HepG2 (cell line): ENCODE results near the gene SYNGR2. TPM values are rescaled to one million over a fixed set of nuclear protein-coding genes. Genes with fewer than 3 reads are reported as not detected.

Experiments used
- ARID2 ChIP-seq: sonication (generic); formaldehyde crosslinking; IDR thresholded peaks from 2 replicates; pipeline ENCODE4 v1.8.1; 2022; ENCODE audit warnings: mild to moderate bottlenecking, missing genetic modification reagents, borderline replicate concordance
- DZIP1 ChIP-seq: sonication (generic); formaldehyde crosslinking; IDR thresholded peaks from 2 replicates; pipeline ENCODE4 v1.5.0; 2020; ENCODE audit warnings: mild to moderate bottlenecking, missing genetic modification reagents
- ELF1 ChIP-seq: sonication (generic); formaldehyde crosslinking; IDR thresholded peaks from 2 replicates; pipeline ENCODE4 v1.4.0; 2020; ENCODE audit warnings: missing genetic modification reagents
- FUBP1 ChIP-seq: sonication (generic); formaldehyde crosslinking; IDR thresholded peaks from 2 replicates; pipeline ENCODE4 v1.5.1; 2020; ENCODE audit warnings: missing genetic modification reagents, mild to moderate bottlenecking, borderline replicate concordance
- HMGXB4 ChIP-seq, 2 experiments: sonication (generic) in 1 of 2; formaldehyde crosslinking in 1 of 2; IDR thresholded peaks; 2 replicates each; pipeline versions ENCODE4 v1.4.0 to v1.6.1; 2018 to 2020; ENCODE audit warnings: missing genetic modification reagents in 2 of 2, borderline replicate concordance in 1 of 2, low read depth in 1 of 2, mild to moderate bottlenecking in 1 of 2, missing biosample characterization in 1 of 2
- KDM6A ChIP-seq: IDR thresholded peaks from 2 replicates; pipeline ENCODE4 v1.6.1; 2016; ENCODE audit warnings: low read depth
- MYPOP ChIP-seq: sonication (generic); formaldehyde crosslinking; IDR thresholded peaks from 2 replicates; pipeline ENCODE4 v1.8.1; 2023; ENCODE audit warnings: mild to moderate bottlenecking, moderate library complexity, missing genetic modification reagents
- ZNF18 ChIP-seq: sonication (generic); formaldehyde crosslinking; IDR thresholded peaks from 2 replicates; pipeline ENCODE4 v1.8.0; 2022; ENCODE audit warnings: mild to moderate bottlenecking, missing genetic modification reagents; ENCODE audit not compliant: insufficient replicate concordance
- ZNF225 ChIP-seq: sonication (generic); formaldehyde crosslinking; IDR thresholded peaks from 2 replicates; pipeline ENCODE4 v1.4.0; 2020; ENCODE audit warnings: mild to moderate bottlenecking, missing genetic modification reagents
- ZNF740 ChIP-seq: sonication (generic); formaldehyde crosslinking; IDR thresholded peaks from 2 replicates; pipeline ENCODE4 v1.4.0; 2020; ENCODE audit warnings: missing genetic modification reagents
- polyA plus RNA-seq, 8 experiments: library from polyadenylated mRNA; depleted of rRNA in 3 of 8; stranded (reverse) in 7 of 8; unstranded in 1 of 8; fragments of >200 nt; fragmentation: Illumina TruSeq in 4 of 8; extraction: Trizol in 4 of 8; gene quantifications; 2 replicates each; pipeline versions ENCODE4 v1.2.1 to v1.2.3, GENCODE V29; 2011 to 2016; ENCODE audit warnings: low read depth in 4 of 8, missing spikeins in 1 of 8, mixed read lengths in 1 of 8; ENCODE audit not compliant: insufficient read depth in 1 of 8
- total RNA-seq, 5 experiments: library from RNA; depleted of rRNA; stranded (reverse); fragments of >200 nt; fragmentation: Illumina TruSeq; extraction: Trizol; gene quantifications; 2 replicates each; pipeline ENCODE4 v1.2.3, GENCODE V29; 2016; ENCODE audit warnings: low read depth in 1 of 5

Gene SYNGR2
- total and polyA plus RNA-seq, 2 of the 13 experiments (the other 11 are each of a cell fraction or from before 2014, with no cell fraction given) = 46.7 to 170 TPM

GRCh38 chr17:78144736-78145641, 23.4 kb upstream of the SYNGR2 start (continued):
- no peak for TF ChIP-seq FUBP1 (CRISPR knock-in tag)
- TF ChIP-seq MYPOP (CRISPR knock-in tag) = peak; percentile 65; the same call in 1 of the 2 replicates
- no peak; the same call in 1 of the 2 replicates for TF ChIP-seq ZNF225 (CRISPR knock-in tag)
- 0 out of 4 replicates have a peak, but pooled peaks of 1 of the 2 experiments have one; percentile 24 for TF ChIP-seq HMGXB4 (CRISPR knock-in tag; IDR thresholded peaks at IDR 0.05; ENCODE audit: borderline replicate concordance in 1 of 2, low read depth in 1 of 2)
- TF ChIP-seq ARID2 = peak; percentile 69; the same call in 1 of the 2 replicates
- TF ChIP-seq DZIP1 = 0 out of 2 replicates have a peak, but pooled peaks have one; percentile 11
- peak; percentile 20 for TF ChIP-seq ZNF18
- TF ChIP-seq ZNF740 (CRISPR knock-in tag) = peak; percentile 86
- TF ChIP-seq KDM6A (CRISPR knock-in tag) = peak; percentile 82
- TF ChIP-seq ELF1 (CRISPR knock-in tag) = 0 out of 2 replicates have a peak, but pooled peaks have one; percentile 11
